Astrocyte of the cerebellum (primary cell): ENCODE data around the gene WDR45.

ENCODE experiments used
- DNase-seq: peaks from one replicate; pipeline ENCODE4 v3.0.0-alpha.2; 2011; ENCODE audit warnings: low read depth
- H3K4me3 ChIP-seq: 2 replicates; pipeline ENCODE4 v1.5.1; 2011; ENCODE audit warnings: mild to moderate bottlenecking, low read depth, low read length, moderate library complexity
- CTCF ChIP-seq: IDR thresholded peaks from 2 replicates; pipeline ENCODE4 v1.5.1; 2012; ENCODE audit warnings: low read length, low read depth, moderate library complexity, mild to moderate bottlenecking; ENCODE audit errors: missing control alignments
- in situ Hi-C: cut with HindIII; loops from 2 replicates; pipeline ENCODE4 v1.10.0; 2017; ENCODE audit warnings: low sequenced_read_pairs

Gene WDR45

GRCh38 chrX:49082271-49082871 lies 2.7 kb upstream of the WDR45 start:
- in situ Hi-C loops, result no loop called here
- H3K4me3 ChIP-seq, result no peak overlapping the region
- TF ChIP-seq CTCF, result no peak
- no peak for DNase-seq

- H3K4me3 ChIP-seq, result no peak overlapping the region
- DNase-seq, result no peak
- TF ChIP-seq CTCF, result no peak
- in situ Hi-C loops, result no loop called here
Observed at GRCh38 chrX:49077941-49078340, 1.7 kb downstream of the WDR45 start.

DNA sequence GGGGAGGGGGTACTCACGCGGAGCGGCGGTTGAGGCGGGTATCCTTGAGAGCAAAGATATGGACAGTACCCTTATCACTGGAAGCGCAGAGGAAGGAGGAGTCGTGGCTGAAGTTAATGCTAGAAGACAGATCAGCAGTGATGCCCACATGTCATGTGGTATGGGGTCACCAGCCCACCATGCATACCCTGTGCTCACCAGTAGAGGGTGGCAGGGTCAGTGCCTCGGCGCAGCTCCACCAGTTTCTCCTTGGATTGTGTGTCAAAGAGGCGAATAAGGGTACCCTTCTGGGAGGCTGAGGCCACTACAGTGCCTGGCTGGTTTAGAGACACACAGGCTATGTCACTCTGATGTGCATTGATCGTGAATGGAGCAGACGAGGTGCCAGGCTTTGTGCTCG lies 4.3 kb downstream of the WDR45 start:
- TF ChIP-seq CTCF, result peak; percentile 7
- DNase-seq, result no peak
- in situ Hi-C loops, result no loop called here
- H3K4me3 ChIP-seq, result no peak overlapping the region

DNA sequence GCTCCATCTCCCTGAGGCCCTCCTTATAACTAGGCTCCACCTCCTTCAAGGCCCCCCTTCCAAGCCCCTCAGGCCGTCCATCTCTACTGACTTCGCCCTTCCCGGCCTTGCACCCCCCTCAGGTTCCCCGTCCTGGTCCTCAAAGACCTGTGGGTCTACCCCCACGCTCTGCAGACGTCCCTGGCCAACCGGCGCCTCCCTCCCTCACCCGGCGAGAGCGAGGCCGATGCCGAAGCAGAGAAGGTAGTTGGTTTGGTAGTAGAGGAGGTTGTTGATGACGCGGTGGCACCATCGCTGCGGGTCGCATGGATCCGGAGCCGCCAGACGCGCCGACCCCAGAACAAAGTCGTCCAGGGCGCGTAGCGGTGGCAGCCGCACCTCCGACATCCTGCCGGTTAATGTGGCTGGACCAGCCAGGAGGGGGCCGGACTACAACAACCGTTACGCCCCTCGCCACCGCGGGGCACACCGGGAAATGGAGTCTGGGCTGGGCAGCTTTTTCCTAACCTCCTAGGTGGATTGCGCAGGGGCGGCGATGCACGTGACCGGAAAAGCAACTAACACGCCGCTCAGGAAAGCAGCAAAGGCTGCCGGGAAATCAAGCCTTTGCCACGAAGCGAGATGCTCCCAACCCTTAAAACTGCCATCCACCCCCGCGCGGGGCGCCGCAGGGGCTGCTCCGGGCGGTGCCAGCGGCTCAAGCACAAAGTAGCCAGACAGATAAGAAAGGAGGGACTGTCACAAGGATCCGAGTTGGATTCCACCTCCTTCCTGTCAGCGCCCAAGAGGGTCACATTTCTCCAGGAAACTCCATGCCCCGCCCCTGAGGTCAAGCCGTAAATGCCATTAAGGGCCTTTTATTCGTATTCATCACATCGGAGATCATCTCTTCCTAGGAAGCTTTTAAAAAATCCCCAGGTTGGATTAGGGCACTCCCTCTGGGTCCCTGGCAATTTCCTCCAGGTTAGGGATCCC lies 5.8 kb downstream of the WDR45 start, which contains the start of gene PRAF2:
Gene PRAF2 (minus strand): TSS at position 402 of the 975 bp plus-strand sequence. CDS start 15 bp downstream, at position 387.
- H3K4me3 ChIP-seq, result peak within 1 kb of the TSS; percentile 72
- TF ChIP-seq CTCF, result no peak
- DNase-seq, result peak; percentile 70
- in situ Hi-C loops, result no loop called here

DNA sequence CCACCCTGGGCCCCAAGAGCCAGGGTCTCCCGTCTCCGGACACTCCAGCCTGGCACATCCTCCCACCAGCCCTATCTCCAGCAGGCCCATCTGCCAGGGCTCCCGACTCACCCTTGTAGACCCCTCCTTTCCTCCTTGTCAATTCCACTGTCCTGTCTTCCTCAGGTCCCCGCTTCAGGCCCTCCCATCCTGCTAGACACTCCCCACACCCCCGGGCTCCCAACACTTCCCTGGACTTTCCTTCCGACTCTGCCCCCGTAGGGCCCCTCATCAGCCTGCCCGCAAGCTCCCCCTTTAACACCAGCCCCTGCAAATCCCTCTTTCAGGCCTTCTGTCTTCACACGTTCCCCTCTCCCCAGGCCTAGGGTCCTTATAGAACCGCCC lies 7.0 kb downstream of the WDR45 start:
- in situ Hi-C loops, result no loop called here
- no peak for DNase-seq
- TF ChIP-seq CTCF, result no peak
- H3K4me3 ChIP-seq, result peak overlapping the region; percentile 72

- in situ Hi-C loops, result no loop called here
- H3K4me3 ChIP-seq, result peak overlapping the region; percentile 72
- DNase-seq, result peak; percentile 33
- no peak for TF ChIP-seq CTCF
Observed at GRCh38 chrX:49071877-49072711, 7.6 kb downstream of the WDR45 start.
